Testis (tissue), 2 donors: ENCODE data around the gene MTFMT.

Experiments used
- CTCF ChIP-seq, 3 experiments: fragments of 450-650 bp in 2 of 3; fragments of 200-600 bp in 1 of 3; sonication (generic) in 1 of 3; IDR thresholded peaks; one replicate each; pipeline ENCODE4 v1.5.1; 2016 to 2019; ENCODE audit warnings: antibody characterized with exemption in 3 of 3, mild to moderate bottlenecking in 2 of 3, moderate library complexity in 1 of 3
- POLR2A ChIP-seq: fragments of 450-650 bp; IDR thresholded peaks from one replicate; pipeline ENCODE4 v1.6.1; 2017; ENCODE audit warnings: antibody characterized with exemption, mild to moderate bottlenecking, moderate library complexity

GRCh38 chr15:65055201-65055870, 25.9 kb upstream of the MTFMT start:
- TF ChIP-seq CTCF (IDR thresholded peaks at IDR 0.05) (no peak), POLR2A (no peak)
